ENCODE measurements around the gene LGALS4.

- TF ChIP-seq BHLHE40 (IDR thresholded peaks at IDR 0.05; ENCODE audit: borderline replicate concordance) (no peak), FOXK2 (IDR thresholded peaks at IDR 0.05) (no peak), FOXM1 (IDR thresholded peaks at IDR 0.05; ENCODE audit: borderline replicate concordance) (no peak), SP1 (IDR thresholded peaks at IDR 0.05) (no peak), CTBP1 (IDR thresholded peaks at IDR 0.05; ENCODE audit: borderline replicate concordance) (no peak), HDGF (IDR thresholded peaks at IDR 0.05; ENCODE audit: borderline replicate concordance) (no peak), ZNF384 (IDR thresholded peaks at IDR 0.05) (no peak), ELF4 (IDR thresholded peaks at IDR 0.05) (no peak), PKNOX1 (IDR thresholded peaks at IDR 0.05) (no peak), FOXA1 (IDR thresholded peaks at IDR 0.05) (no peak), L3MBTL2 (conservative IDR thresholded peaks at IDR 0.05) (no peak), SUZ12 (IDR thresholded peaks at IDR 0.05) (no peak), ARNT (IDR thresholded peaks at IDR 0.05) (no peak), LEF1 (IDR thresholded peaks at IDR 0.05; ENCODE audit: borderline replicate concordance) (no peak)
Observed at GRCh38 chr19:38773469-38774177, 39.1 kb downstream of the LGALS4 start, which contains the start of gene LGALS7.
